Prostate gland (tissue), 2 donors: ENCODE results near the gene ADRA2B. TPM values are rescaled to one million over a fixed set of nuclear protein-coding genes. Genes with fewer than 3 reads are reported as not detected.

Experiments used
- DNase-seq: peaks from one replicate; pipeline ENCODE4 v3.0.0-alpha.2; 2019; ENCODE audit warnings: low spot score
- H3K27ac ChIP-seq, 2 donors: fragments of 200-600 bp; sonication (generic); 2 replicates each; pipeline ENCODE4 v1.5.1; 2017 to 2019
- H3K27me3 ChIP-seq: fragments of 200-600 bp; sonication (generic); replicated peaks from 2 replicates; pipeline ENCODE4 v1.5.1; 2019; ENCODE audit not compliant: insufficient read depth
- H3K36me3 ChIP-seq, 2 donors: fragments of 200-600 bp; sonication (generic); 1 replicate in 1 of 2; 2 replicates in 1 of 2; pipeline versions ENCODE4 v1.5.1 to v1.8.1; 2017 to 2019
- H3K4me1 ChIP-seq: fragments of 200-600 bp; sonication (generic); replicated peaks from 2 replicates; pipeline ENCODE4 v1.5.1; 2019
- H3K4me3 ChIP-seq, 2 donors: fragments of 200-600 bp; sonication (generic); 2 replicates each; pipeline ENCODE4 v1.5.1; 2017 to 2019
- H3K9me3 ChIP-seq: fragments of 200-600 bp; sonication (generic); 2 replicates; pipeline ENCODE4 v1.5.1; 2017
- CTCF ChIP-seq, 4 experiments: fragments of 200-600 bp in 2 of 4; fragments of 450-650 bp in 2 of 4; sonication (generic) in 2 of 4; IDR thresholded peaks; 1 replicate in 3 of 4; 2 replicates in 1 of 4; pipeline ENCODE4 v1.5.1; 2016 to 2019; ENCODE audit warnings: antibody characterized with exemption in 4 of 4, mild to moderate bottlenecking in 2 of 4, moderate library complexity in 2 of 4
- POLR2A ChIP-seq: fragments of 450-650 bp; IDR thresholded peaks from one replicate; pipeline ENCODE4 v1.6.1; 2016; ENCODE audit warnings: antibody characterized with exemption, mild to moderate bottlenecking
- POLR2AphosphoS5 ChIP-seq: sonication (generic); formaldehyde crosslinking; IDR thresholded peaks from one replicate; pipeline ENCODE4 v1.6.1; 2017; ENCODE audit warnings: antibody characterized with exemption
- WGBS: methylation state at CpG from one replicate; pipeline ENCODE4 v1.1.5; 2018; 5-methylcytosine and 5-hydroxymethylcytosine counted together
- intact Hi-C: fragments of 100-400 bp; cut with DNase I; formaldehyde crosslinking; loops from one replicate; pipeline ENCODE4 v1.14.2; 2022
- total RNA-seq, 2 donors: library from RNA; depleted of rRNA; stranded (reverse); fragments of >200 nt; gene quantifications; one replicate each; pipeline ENCODE4 v1.1.0, GENCODE V29; 2016

The ADRA2B gene
- total RNA-seq, 2 donors from 2014 or later: 0.23 to 5.0 TPM

- no peaks in the 10 kb centered on the region for H3K4me1 ChIP-seq
- intact Hi-C loops: no loop called here
- no peak for DNase-seq
- no peaks in the 10 kb centered on the region for H3K36me3 ChIP-seq
- no peak for TF ChIP-seq CTCF (IDR thresholded peaks at IDR 0.05)
- TF ChIP-seq POLR2A: no peak
- TF ChIP-seq POLR2AphosphoS5: no peak
- no peaks in the 10 kb centered on the region for H3K27me3 ChIP-seq
- H3K9me3 ChIP-seq: no peaks in the 10 kb centered on the region
- no peak overlapping the region for H3K27ac ChIP-seq
- WGBS: 100% methylated on average over 5 of the region's 5 CpGs
- H3K4me3 ChIP-seq: no peak overlapping the region
These were observed 40.7 kb upstream of the ADRA2B start for GRCh38 chr2:96156926-96157648.

DNA sequence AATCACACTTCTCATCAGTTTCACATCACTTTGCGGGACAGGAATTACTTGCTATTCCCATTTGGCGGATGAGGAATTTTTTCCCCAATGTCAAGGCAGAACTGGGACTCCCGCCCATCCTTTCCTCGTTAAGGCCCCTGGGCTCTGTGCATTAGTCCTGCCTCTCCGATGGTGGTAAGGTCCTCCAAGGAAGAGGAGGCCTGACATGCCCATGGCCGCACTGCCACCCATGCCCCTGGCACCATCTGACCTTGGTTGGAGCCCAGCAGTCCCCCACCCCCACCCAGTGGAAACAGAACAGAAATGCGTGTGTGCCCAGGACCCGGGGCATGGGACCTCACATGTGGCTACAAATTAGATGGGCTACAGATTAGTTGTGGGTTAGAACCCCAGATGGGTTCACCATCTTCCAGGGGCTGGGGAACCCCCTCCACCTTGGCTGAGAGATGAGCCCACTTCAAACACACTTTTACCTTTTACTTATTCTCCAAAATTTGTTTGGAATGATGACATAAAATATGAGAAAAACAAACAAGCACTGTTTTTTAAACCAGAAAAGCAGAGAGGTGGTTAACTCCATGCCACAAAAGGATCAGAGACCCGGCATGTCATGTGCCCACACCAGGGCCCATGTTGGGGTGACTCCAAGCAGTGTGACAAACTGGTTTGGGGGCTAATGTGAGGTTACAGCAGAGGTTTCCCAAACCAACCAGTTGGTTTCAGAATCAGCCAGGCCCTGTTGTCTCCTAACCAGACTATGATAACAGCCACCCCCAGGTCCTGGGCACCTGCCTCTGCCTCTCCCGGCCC, 39.8 kb upstream of the ADRA2B start:
- Histone ChIP-seq H3K27ac (no peak overlapping the region), H3K27me3 (no peaks in the 10 kb centered on the region), H3K36me3 (no peaks in the 10 kb centered on the region), H3K4me1 (no peaks in the 10 kb centered on the region), H3K9me3 (no peaks in the 10 kb centered on the region), H3K4me3 (no peak overlapping the region)
- 84% methylated on average over 10 of the region's 10 CpGs for WGBS
- intact Hi-C loops: no loop called here
- TF ChIP-seq POLR2A (no peak), POLR2AphosphoS5 (no peak), CTCF (IDR thresholded peaks at IDR 0.05) (no peak)
- no peak for DNase-seq

DNA sequence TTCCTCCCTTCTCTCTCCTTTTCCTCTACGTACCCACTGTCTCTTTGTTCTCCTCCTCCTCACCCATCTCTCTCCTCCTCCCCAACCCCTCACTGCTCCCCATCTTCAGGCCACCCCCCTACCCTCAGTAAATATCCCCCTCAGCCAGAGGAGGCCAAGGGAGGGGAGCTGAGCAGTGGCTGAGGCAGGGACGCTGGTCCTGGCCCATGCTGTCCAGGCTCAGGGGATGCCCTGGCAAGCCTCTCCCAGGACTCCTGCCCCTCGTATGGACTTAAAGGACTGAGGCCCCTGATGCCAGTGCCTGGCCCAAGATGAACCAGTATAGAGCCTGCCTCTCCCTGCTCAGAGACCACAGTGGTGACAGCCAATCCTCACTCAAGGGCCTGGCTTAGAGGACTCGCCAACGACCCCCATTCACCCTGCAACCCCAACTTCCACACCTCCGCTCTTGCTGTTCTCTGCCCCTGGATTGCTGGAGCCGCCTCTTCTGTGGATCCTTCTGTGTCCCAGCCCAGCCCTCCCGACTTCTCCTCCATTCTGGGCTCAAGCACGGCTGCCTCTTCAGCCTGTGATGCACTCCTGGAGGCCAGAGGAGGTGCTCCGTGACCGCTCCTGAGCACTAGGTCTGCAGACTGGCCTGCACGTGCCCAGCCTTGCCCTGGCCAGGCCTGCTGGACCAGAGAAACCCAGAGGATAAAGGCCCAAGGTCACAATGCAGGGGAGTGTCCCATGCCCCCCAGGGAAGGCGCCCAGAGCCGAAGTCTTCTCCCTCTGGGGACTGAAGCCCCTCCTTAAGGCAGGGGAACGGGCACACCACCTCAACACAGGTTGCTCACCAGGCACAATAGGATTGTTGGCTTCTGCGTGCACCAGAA, 38.4 kb upstream of the ADRA2B start:
- no peaks in the 10 kb centered on the region for H3K9me3 ChIP-seq
- DNase-seq: no peak

GRCh38 chr2:96153991-96154431, 37.6 kb upstream of the ADRA2B start:
- intact Hi-C loops: no loop called here
- H3K27me3 ChIP-seq: no peaks in the 10 kb centered on the region
- no peak for DNase-seq
- no peaks in the 10 kb centered on the region for H3K36me3 ChIP-seq
- no peak overlapping the region for H3K4me3 ChIP-seq
- no peaks in the 10 kb centered on the region for H3K4me1 ChIP-seq
- no peak for TF ChIP-seq CTCF (IDR thresholded peaks at IDR 0.05)
- TF ChIP-seq POLR2A: no peak
- TF ChIP-seq POLR2AphosphoS5: no peak
- H3K9me3 ChIP-seq: no peaks in the 10 kb centered on the region
- H3K27ac ChIP-seq: no peak overlapping the region
- WGBS: 85% methylated on average over 6 of the region's 7 CpGs

More for the DNA sequence above, 38.4 kb upstream of the ADRA2B start:
- Histone ChIP-seq H3K4me1 (no peaks in the 10 kb centered on the region), H3K27ac (no peak overlapping the region), H3K4me3 (no peak overlapping the region), H3K27me3 (no peaks in the 10 kb centered on the region), H3K36me3 (no peaks in the 10 kb centered on the region)
- 88% methylated on average over 16 of the region's 16 CpGs for WGBS
- intact Hi-C loops: no loop called here
- no peak for TF ChIP-seq POLR2AphosphoS5
- no peak for TF ChIP-seq CTCF (IDR thresholded peaks at IDR 0.05)
- TF ChIP-seq POLR2A: no peak
